Glomerular visceral epithelial cell (primary cell): ENCODE measurements around the gene PARP2.

Source experiments
- DNase-seq: peaks from one replicate; pipeline ENCODE4 v3.0.0-alpha.2; 2016; ENCODE audit errors: extremely low spot score

PARP2 gene

DNA sequence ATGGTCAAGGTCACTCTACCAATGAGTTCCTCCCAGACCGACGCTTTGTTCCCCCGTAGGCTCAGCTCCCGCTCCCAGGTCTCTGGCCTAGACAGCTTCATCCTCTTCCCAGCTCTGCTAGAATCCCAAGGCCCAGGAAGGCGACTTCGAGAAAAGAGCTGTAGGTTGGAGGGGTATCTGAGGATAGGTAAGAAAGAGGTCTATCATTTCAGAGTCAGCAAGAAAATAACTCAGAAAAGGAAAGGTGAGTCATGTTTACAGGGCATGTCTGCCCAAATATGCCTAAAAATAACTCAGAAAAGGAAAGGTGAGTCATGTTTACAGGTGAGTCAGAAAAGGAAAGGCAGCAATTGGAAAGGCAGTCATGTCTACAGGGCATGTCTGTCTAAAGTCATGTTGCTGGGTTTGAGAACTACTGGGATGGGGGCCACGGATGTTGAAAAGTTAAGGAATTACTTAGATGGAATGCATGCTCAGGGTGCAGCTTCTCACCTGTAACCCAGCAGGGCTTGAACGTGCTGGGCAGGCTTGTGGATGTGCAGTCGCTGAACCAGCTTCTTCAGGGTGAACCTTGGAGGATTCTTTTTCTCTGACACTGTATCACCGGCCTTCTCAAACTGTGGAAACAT, 57.6 kb downstream of the PARP2 start:
- DNase-seq: peak; percentile 37

DNA sequence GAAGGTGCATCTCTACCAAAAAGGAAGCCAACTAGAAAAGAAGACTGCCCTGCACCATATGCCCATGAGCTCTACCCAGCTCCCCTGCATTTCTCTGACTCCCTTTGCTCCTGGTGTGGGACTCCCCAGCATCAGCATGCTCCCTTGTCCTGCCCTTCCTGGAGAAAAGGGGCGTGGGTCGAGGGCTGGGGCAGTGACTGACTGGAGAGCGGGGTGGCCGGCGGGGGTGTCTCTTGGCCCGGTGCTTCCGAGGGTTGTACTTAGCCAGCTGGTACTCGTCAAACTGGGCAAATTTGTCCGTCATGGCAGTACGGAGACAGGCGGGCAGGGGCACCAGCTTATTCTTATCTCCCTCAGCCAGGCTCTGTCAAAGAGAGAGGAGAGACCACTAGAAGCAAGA, 60.1 kb downstream of the PARP2 start:
- DNase-seq: no peak
